Fibroblast of lung (primary cell): ENCODE results near the gene TUBG2. TPM values are rescaled to one million over a fixed set of nuclear protein-coding genes. Genes with fewer than 3 reads are reported as not detected.
A peak's percentile ranks its signal among the peaks of the same experiment; 100 is the strongest.

Experiments used
- DNase-seq, 2 donors: peaks; one replicate each; pipeline versions ENCODE4 v3.0.0 to v3.0.0-alpha.2; 2010; ENCODE audit warnings: low read depth in 2 of 2
- H2AFZ ChIP-seq: 2 replicates; pipeline ENCODE4 v1.5.1; 2012; ENCODE audit warnings: low read length, control low read depth, inconsistent platforms
- H3K27ac ChIP-seq: 2 replicates; pipeline ENCODE4 v1.5.1; 2011; ENCODE audit warnings: low read length, control low read depth; ENCODE audit not compliant: insufficient read depth
- H3K27me3 ChIP-seq: 2 replicates; pipeline ENCODE4 v1.5.1; 2011; ENCODE audit warnings: mild to moderate bottlenecking, low read length; ENCODE audit not compliant: control insufficient read depth, insufficient read depth
- H3K36me3 ChIP-seq: 2 replicates; pipeline ENCODE4 v1.5.1; 2011; ENCODE audit warnings: low read length; ENCODE audit not compliant: control insufficient read depth, insufficient read depth
- H3K4me1 ChIP-seq: 2 replicates; pipeline ENCODE4 v1.5.1; 2011; ENCODE audit warnings: low read length; ENCODE audit not compliant: control insufficient read depth, insufficient read depth; ENCODE audit errors: extremely low read depth
- H3K4me2 ChIP-seq: 2 replicates; pipeline ENCODE4 v1.5.1; 2011; ENCODE audit warnings: low read length, control low read depth; ENCODE audit not compliant: insufficient read depth; ENCODE audit errors: extremely low read depth
- H3K4me3 ChIP-seq, 4 experiments: fragments of 200-600 bp in 1 of 4; sonication (generic) in 1 of 4; replicated peaks in 1 of 4; 2 replicates each; pipeline ENCODE4 v1.5.1; 2011 to 2016; ENCODE audit warnings: low read length in 4 of 4, low read depth in 3 of 4, mild to moderate bottlenecking in 3 of 4, control low read depth in 2 of 4, inconsistent platforms in 1 of 4, mixed read lengths in 1 of 4; ENCODE audit not compliant: insufficient read depth in 1 of 4; ENCODE audit errors: control extremely low read depth in 1 of 4
- H3K79me2 ChIP-seq: 2 replicates; pipeline ENCODE4 v1.5.1; 2012; ENCODE audit warnings: mild to moderate bottlenecking, low read length, inconsistent platforms; ENCODE audit not compliant: control insufficient read depth, insufficient read depth
- H3K9ac ChIP-seq: 2 replicates; pipeline ENCODE4 v1.5.1; 2011; ENCODE audit warnings: mild to moderate bottlenecking, low read length, control low read depth; ENCODE audit not compliant: insufficient read depth
- H3K9me3 ChIP-seq: 2 replicates; pipeline ENCODE4 v1.5.1; 2012; ENCODE audit warnings: low read depth, low read length; ENCODE audit not compliant: control insufficient read depth, insufficient read depth
- H4K20me1 ChIP-seq: 2 replicates; pipeline ENCODE4 v1.5.1; 2011; ENCODE audit warnings: low read length; ENCODE audit not compliant: control insufficient read depth, insufficient read depth; ENCODE audit errors: extremely low read depth
- EZH2 ChIP-seq: IDR thresholded peaks from 2 replicates; pipeline ENCODE4 v1.5.1; 2012; ENCODE audit warnings: low read length, control low read depth, mild to moderate bottlenecking; ENCODE audit errors: missing control alignments
- polyA plus RNA-seq, 2 donors: library from polyadenylated mRNA; depleted of rRNA in 1 of 2; stranded (reverse) in 1 of 2; unstranded in 1 of 2; fragments of >200 nt; gene quantifications; 2 replicates each; pipeline ENCODE4 v1.2.1, GENCODE V29; 2011 to 2012; ENCODE audit warnings: missing spikeins in 1 of 2
- total RNA-seq: library from RNA; depleted of rRNA; stranded (reverse); fragments of >200 nt; gene quantifications from 2 replicates; pipeline ENCODE4 v1.2.1, GENCODE V29; 2014
- TF ChIP-seq, protein P1 (sequence below), 2 donors: IDR thresholded peaks in 1 of 2; conservative IDR thresholded peaks in 1 of 2; 1 replicate in 1 of 2; 2 replicates in 1 of 2; pipeline ENCODE4 v1.5.1; 2011 to 2012; ENCODE audit warnings: low read length in 2 of 2, control low read depth in 1 of 2, inconsistent platforms in 1 of 2, low read depth in 1 of 2, mild to moderate bottlenecking in 1 of 2

The TUBG2 gene
- total and polyA plus RNA-seq, 2 donors (not counting 1 experiment from before 2014, with no cell fraction given) = 11.6 to 13.5 TPM

DNA sequence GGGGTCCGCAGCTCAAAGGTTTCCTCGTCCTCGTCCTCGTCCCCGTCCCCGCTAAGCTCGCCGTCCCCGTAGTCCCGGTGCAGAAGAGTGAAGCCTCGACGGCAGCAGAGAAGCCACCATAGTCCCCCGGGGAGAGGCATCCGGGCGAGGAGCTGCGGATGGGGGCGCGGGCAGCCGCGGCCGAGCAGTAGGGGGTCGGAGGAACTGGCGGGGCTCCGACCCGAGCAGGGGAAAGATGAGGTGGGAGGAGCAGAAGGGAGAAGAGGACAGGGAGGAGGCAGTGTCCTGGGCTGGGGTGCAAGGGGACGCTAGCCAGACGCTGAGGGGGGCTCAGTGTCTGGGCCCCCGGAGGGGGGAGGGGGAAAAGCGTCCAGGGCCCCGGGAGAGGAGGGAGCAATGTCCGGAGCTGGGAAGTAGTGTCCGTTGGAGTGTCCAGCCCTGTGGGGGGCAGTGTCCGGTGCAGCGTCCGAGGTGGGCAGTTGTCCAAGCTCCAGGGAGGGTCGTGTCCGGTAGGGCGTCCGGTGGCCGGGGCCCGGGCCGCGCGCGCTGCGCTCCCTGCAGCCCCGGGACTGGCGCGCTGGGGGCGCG is 17.4 kb downstream of the TUBG2 start, which contains the start of gene PLEKHH3:
TSS of gene PLEKHH3 (minus strand) at position 571 of the 588 bp plus-strand sequence. CDS start at position 140, 431 bp downstream.
- H4K20me1 ChIP-seq = no peaks in the 10 kb centered on the region
- H3K36me3 ChIP-seq = peaks cover 14% of the 10 kb centered on the region

DNA sequence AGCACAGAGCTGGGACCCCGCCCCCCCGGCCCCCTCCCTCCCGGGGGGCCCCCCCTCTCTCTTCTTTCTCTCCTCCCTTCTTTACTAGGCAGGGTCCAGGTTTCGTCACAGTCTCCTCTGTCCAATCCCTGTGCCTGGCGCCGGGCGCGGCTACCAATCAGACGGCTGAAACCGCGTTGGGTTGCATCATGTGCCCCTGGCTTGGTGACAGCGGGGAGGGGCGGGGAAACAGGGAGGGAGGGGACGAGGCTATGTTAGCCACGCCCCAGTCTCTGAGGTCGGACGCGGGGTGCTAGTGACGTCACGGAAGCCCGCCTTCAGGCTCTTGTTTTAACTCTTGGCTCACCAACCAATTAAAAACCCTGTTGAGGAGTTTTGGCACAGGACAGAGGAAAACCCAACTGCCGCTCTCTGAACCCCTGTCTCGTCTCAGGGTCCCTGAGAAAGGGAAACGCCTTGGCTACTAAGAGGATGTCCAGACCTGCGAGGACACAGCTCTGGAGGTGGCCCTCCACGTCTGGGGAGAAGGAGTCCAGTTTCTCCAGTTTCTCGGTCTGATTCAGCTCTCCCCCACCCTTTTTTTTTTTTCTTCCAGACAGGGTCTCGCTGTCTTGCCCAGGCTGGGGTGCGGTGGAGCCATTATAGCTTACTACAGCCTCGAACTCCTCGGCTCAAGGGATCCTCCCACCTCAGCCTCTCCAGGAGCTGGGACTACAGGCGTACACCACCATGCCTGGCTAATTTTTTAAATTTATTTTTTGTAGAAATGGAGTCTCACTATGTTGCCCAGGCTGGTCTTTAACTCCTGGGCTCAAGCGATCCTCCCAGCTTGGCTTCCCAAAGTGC is 18.2 kb downstream of the TUBG2 start:
- Histone ChIP-seq H2AFZ (peak overlapping the region; percentile 87), H3K79me2 (peaks cover 28% of the 10 kb centered on the region), H3K4me2 (peak overlapping the region; percentile 79), H3K9me3 (no peaks in the 10 kb centered on the region), H3K9ac (peak overlapping the region; percentile 77), H3K36me3 (peaks cover 10% of the 10 kb centered on the region), H4K20me1 (no peaks in the 10 kb centered on the region), H3K27ac (peak overlapping the region; percentile 95), H3K4me3 (peak overlapping the region; percentile 59 to 94 (median 76)), H3K27me3 (no peaks in the 10 kb centered on the region), H3K4me1 (peaks cover 47% of the 10 kb centered on the region)
- peak; percentile 99 to 100 for DNase-seq
- TF ChIP-seq, protein P1, sequence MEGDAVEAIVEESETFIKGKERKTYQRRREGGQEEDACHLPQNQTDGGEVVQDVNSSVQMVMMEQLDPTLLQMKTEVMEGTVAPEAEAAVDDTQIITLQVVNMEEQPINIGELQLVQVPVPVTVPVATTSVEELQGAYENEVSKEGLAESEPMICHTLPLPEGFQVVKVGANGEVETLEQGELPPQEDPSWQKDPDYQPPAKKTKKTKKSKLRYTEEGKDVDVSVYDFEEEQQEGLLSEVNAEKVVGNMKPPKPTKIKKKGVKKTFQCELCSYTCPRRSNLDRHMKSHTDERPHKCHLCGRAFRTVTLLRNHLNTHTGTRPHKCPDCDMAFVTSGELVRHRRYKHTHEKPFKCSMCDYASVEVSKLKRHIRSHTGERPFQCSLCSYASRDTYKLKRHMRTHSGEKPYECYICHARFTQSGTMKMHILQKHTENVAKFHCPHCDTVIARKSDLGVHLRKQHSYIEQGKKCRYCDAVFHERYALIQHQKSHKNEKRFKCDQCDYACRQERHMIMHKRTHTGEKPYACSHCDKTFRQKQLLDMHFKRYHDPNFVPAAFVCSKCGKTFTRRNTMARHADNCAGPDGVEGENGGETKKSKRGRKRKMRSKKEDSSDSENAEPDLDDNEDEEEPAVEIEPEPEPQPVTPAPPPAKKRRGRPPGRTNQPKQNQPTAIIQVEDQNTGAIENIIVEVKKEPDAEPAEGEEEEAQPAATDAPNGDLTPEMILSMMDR (conservative IDR thresholded peaks at IDR 0.05 in 1 of 2, IDR thresholded peaks at IDR 0.05 in 1 of 2; ENCODE audit: low read depth in 1 of 2, low read length in 2 of 2) = no peak
- TF ChIP-seq EZH2 = no peak

More for the DNA sequence above, 17.4 kb downstream of the TUBG2 start, which contains the start of gene PLEKHH3:
- Histone ChIP-seq H3K79me2 (peaks cover 27% of the 10 kb centered on the region), H3K27ac (peak within 1 kb of the TSS; percentile 95), H3K4me3 (peak within 1 kb of the TSS; percentile 74 to 94 (median 82)), H3K9me3 (no peaks in the 10 kb centered on the region), H3K4me1 (peaks cover 42% of the 10 kb centered on the region), H3K4me2 (peak within 1 kb of the TSS; percentile 92), H3K9ac (peak within 1 kb of the TSS; percentile 77), H2AFZ (peak within 1 kb of the TSS; percentile 87), H3K27me3 (no peaks in the 10 kb centered on the region)
- DNase-seq = peak in 1 of 2 donors; percentile 35
- no peak for TF ChIP-seq EZH2
- TF ChIP-seq, protein P1 (conservative IDR thresholded peaks at IDR 0.05 in 1 of 2, IDR thresholded peaks at IDR 0.05 in 1 of 2; ENCODE audit: low read depth in 1 of 2, low read length in 2 of 2) = peak; percentile 8 to 17
